HG02623 (cell line): ENCODE data around the gene LSG1.
A peak's percentile ranks its signal among the peaks of the same experiment; 100 is the strongest.

ENCODE experiments used
- ATAC-seq: cut with Tn5 transposase; IDR thresholded peaks from one replicate; pipeline ENCODE4 v1.9.1; 2021; ENCODE audit warnings: moderate library complexity; ENCODE audit not compliant: unreplicated experiment

The LSG1 gene

GRCh38 chr3:194671900-194672808 is at the start of gene LSG1:
TSS of gene LSG1 (minus strand) at chr3:194672191. CDS start at chr3:194672162, 29 bp downstream.
- ATAC-seq, result peak; percentile 80

- no peak for ATAC-seq
Observed at GRCh38 chr3:194720048-194720447, 48.1 kb upstream of the LSG1 start.

- ATAC-seq, result no peak
Observed at GRCh38 chr3:194718079-194718478, 46.1 kb upstream of the LSG1 start.

GRCh38 chr3:194715022-194715800 is 43.2 kb upstream of the LSG1 start:
- ATAC-seq, result no peak

GRCh38 chr3:194714564-194714963 is 42.6 kb upstream of the LSG1 start:
- ATAC-seq, result no peak

GRCh38 chr3:194714137-194714455 is 42.1 kb upstream of the LSG1 start:
- no peak for ATAC-seq

DNA sequence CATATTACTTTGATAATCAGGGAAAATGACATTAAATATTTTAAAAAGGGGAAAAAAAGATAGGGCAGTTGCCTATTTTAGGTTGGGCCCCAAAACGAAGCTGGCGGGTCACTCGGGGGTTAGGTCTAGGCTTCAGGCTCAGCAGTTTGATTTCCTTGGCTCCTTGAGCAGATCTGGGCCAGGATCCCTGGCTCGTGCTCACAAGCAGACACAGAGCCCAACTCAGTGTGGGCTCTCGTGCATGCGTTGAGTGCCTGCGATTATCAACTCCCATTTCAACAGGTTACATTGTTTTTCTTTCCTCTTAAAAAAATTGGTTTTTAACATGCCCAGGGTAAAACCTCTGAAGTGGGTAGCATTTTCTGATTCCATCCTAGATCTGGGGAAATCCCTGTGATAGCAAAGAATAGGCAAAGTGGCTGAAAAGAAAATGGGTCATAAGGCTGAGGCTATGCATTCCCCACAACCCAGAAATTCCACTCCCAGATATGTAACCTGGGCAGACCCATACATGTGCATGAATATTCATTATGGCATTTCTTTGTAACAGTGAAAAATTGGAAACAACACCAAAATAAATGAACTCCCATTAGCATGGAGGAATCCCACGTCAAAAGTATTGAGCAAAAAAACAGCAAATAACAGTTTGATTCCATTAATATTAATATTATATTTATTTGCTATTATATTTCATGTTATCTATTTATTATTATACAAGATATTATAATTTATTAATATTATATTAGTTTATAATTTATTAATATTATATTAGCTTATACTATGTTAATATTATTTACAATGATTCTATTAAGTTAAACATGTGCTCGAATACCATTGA is 41.5 kb upstream of the LSG1 start:
- no peak for ATAC-seq

DNA sequence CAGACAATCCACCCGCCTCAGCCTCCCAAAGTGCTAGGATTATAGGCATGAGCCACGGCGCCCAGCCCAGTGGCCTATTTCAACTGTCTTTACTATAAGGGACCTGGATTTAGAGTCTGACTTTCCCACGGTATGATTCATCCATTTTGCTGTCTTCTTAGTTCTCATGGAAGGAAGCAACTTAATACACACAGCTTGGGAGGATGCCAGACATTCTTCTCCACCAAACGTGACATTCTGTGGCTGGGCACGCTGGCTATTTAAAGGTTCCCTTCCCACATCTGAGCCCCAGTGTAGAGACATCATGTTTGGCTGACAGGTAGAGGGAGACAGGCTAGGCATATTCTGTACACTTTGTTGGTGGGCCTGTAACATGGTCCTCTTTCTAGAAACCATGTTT is 39.9 kb upstream of the LSG1 start:
- ATAC-seq, result no peak

DNA sequence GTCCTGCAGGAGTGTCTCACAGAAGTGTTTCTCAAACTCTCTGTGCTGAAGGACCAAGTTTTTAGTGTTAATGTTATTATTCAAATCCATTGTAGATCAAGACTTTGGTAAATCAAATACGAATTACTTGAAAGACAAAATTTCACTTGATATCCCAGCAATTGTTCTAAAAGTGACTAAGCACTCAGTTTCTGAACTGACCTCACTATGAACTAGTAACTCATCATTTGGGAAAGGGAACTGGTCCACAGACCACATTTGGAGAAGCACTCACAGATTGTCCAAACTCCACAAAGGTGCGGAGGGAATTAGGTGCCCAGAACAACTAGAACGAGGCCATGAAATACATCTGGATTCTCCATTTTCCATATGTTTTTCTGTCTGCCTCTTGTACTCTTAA is 39.3 kb upstream of the LSG1 start:
- no peak for ATAC-seq

DNA sequence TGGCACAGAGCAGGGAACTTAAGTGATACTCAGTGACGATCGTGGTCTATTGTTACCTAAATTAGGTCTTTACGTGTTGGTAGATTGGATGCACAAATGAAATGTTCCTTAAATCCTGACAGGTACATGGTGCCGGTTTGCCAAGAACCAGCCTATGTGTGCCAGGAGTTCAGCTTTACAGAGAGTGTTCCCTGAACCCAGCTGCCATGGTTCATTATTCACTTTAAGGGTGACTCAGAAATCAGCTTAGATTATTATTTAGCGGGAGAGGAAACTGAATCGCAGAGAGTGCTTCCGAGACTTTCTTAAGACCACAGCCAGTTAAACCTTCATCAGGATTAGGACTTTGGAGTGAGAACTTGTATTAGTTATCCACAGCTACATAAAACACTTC is 35.2 kb upstream of the LSG1 start:
- no peak for ATAC-seq

DNA sequence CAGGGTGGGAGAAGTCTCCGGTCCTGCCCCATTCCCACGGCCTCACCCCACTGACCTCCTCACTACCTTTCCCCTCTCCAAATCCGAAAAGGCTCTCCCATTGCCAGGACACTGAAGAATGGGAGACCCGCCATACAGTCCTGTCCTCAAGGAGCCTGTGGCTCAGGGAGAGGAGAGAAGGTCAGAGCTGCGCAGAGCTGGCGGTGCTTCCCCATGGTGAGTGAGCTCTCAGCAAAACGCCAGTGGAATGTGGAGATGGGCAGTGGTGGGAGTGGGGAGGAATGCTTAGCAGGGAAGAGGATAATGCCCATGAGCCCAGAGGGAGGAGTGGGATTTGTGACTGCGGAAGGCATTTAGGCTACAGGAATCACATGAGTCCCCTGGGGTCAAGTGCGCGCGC is 33.8 kb upstream of the LSG1 start:
- ATAC-seq, result no peak

DNA sequence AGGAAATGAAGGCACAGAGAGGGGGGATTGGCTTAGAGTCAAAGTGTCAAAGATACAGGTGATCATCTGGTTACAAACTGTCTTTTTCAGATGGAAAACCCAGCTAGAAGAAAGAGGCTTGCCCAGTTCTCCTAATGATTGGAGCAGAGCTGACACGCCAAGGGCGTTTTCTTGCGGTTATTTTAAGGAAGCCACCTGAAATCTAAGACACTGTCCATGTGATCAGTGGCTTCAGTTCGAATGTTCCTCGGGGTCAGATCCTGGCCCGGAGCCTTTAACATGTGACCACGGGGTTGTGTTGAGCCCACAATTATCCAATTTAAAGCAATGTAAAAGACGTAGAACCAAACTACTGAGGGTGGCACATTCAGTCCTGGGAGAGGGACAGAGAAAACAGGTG is 33.2 kb upstream of the LSG1 start:
- ATAC-seq, result no peak

GRCh38 chr3:194702545-194702944 is 30.6 kb upstream of the LSG1 start:
- ATAC-seq, result no peak

GRCh38 chr3:194696702-194697101 is 24.7 kb upstream of the LSG1 start:
- ATAC-seq, result no peak

DNA sequence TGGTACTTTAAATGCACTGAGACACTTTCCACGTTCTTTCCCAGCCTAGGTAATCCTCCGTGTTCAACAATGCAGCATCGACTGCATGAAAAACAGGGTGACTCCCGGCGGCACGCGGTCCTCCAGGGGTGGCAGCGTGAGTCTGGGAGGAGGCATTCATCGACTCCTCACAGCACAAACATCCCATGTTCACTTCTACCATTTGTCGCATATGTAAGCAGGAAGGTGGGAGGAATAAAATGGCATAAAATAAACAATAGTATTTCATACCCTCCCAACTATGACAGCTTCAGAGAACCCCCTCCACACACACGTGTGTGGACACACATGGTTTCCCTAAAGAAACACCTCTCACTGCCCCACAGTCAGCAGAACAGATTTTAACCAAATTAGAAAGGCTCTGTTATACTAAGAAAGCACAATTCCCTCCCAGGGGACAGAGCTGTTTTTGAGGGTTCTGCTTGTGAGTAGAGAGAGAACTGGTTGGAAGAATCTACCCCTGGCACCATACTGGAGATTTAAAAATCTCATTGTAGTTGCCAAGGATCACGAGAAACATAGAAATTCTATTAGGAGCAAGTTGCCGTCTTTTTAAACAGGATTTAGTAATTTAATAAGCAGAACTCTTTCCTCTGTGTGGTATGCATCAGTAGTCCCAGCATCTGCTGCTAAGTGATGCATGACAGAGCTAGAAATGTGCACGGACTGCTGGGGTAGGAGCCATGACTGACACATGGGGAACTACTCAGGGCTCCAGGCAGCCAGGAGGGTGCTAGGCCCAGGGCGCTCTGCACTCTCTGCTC is 19.7 kb upstream of the LSG1 start:
- peak; percentile 68 for ATAC-seq

DNA sequence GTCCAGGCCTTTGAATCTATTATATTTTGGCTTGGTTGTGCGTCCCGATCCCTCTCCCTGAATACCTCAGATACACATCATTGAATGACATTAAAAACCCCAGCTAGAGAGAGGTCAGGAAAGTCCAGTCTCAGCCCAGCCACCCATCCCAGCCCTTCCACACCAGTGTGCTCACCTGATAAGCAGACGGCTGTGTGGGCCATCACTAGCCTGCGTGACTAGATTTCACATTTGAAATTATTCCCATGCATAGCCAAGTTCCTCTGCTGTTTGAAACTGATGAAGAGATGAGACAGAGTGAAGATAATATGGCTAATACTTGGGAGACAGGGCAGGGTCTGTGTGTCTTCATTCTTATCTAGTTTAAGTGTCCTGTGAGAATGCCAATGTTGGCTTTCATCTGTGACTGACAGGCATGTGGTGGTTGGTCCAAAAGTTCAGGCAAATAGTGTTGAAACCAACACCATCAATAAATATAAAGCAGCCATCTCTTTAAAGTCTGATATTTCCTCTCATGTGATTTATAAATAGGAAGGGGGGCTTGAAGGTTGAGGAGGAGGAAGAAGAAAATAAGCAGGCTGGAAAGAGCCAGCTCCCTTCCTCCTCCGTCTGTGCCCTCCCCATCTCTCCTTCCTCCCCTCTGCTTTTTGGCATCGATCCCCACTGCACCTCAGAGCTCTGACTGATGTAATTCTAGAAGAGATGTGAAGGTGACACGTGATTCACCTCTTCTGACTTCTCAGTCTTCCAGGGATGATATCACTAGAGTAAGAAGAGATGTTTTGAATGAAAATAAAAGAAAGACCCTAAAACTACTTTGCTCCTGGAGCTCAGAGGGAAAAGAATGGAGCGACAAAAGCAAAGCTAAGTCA is 18.7 kb upstream of the LSG1 start:
- no peak for ATAC-seq

- ATAC-seq, result no peak
Observed at GRCh38 chr3:194689493-194689944, 17.5 kb upstream of the LSG1 start.

DNA sequence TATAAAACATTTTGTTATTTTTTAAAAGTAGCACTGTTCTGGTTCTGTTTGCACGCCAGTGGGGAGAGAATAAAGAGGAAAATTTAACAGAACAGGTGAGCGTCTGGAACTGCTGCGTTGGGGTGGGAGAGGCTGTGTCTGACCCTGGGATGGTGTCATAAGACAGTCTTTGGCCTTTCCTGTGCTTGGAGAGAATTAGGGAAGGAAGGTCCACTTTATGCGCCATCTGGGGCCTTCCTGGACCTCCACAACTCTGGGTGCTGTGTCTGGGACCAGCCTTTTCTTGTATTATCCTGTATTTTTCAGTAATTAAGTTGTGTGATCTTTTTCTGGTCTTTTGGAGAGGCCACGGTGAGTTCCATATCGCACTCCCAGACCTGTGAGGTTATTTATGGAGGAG is 17.0 kb upstream of the LSG1 start:
- no peak for ATAC-seq

DNA sequence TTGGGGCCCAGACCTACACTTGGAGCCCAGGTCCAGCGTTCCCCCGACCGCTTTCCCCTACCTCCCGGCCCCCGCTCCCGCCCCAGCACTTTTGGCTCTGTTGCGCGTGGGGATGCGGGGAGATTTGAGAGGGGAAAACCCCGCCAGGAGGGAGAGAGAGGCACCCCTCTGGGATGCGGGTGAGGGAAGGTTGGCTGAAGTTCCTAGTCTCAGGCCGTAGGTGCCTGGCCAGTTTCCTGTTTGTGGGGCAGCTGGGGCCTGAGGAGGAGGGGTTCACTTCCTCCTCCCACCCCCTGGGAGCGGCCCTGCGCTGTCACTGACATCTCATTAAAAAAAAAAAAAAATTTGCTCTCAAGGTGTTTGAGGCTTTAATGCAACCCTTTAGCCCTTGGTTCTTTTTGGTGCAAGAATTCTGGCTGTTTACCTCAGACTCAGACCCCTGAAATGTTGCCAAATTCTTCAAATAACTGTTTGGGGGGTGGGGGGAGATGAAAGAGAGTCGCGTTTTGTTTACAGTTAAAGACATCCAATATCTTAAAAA is 16.3 kb upstream of the LSG1 start:
- no peak for ATAC-seq
